HFFc6 (cell line): ENCODE measurements around the gene PAXX. TPM values are rescaled to one million over a fixed set of nuclear protein-coding genes. Genes with fewer than 3 reads are reported as not detected.

ENCODE experiments used
- DNase-seq: peaks from one replicate; pipeline ENCODE4 v3.0.0-alpha.2; 2018
- H3K27ac Mint-ChIP-seq: 2 replicates; pipeline ENCODE4 v1.8.0; 2020; ENCODE audit warnings: mild to moderate bottlenecking, mixed read lengths
- H3K27me3 Mint-ChIP-seq: 2 replicates; pipeline ENCODE4 v1.8.0; 2021; ENCODE audit warnings: mild to moderate bottlenecking, moderate library complexity, mixed read lengths; ENCODE audit not compliant: insufficient read depth
- H3K36me3 Mint-ChIP-seq: 2 replicates; pipeline ENCODE4 v1.8.0; 2021; ENCODE audit warnings: low read depth, mixed read lengths
- H3K4me1 Mint-ChIP-seq: 2 replicates; pipeline ENCODE4 v1.8.0; 2020; ENCODE audit warnings: low read depth, mixed read lengths
- H3K4me3 Mint-ChIP-seq: 2 replicates; pipeline ENCODE4 v1.8.0; 2020; ENCODE audit warnings: mild to moderate bottlenecking, moderate library complexity, mixed read lengths
- H3K9me3 Mint-ChIP-seq: 2 replicates; pipeline ENCODE4 v1.8.0; 2020; ENCODE audit warnings: mild to moderate bottlenecking, mixed read lengths
- total RNA-seq, 6 experiments: library from RNA; stranded (reverse); fragmentation: NEBNext Ultra II Directional; extraction: Animal tissue kit (Norgen Biotek cat#: 25700); gene quantifications; 2 replicates in 1 of 6; 3 replicates in 5 of 6; pipeline ENCODE4 v1.2.3, GENCODE V29; 2021
- TF ChIP-seq, protein P1 (sequence below): fragments of 200-600 bp; sonication (generic); IDR thresholded peaks from 2 replicates; pipeline ENCODE4 v1.5.0; 2021; ENCODE audit warnings: antibody characterized with exemption, mild to moderate bottlenecking

PAXX gene
- total RNA-seq, 6 experiments from 2014 or later: 26.0 to 42.6 (median 29.0) TPM

DNA sequence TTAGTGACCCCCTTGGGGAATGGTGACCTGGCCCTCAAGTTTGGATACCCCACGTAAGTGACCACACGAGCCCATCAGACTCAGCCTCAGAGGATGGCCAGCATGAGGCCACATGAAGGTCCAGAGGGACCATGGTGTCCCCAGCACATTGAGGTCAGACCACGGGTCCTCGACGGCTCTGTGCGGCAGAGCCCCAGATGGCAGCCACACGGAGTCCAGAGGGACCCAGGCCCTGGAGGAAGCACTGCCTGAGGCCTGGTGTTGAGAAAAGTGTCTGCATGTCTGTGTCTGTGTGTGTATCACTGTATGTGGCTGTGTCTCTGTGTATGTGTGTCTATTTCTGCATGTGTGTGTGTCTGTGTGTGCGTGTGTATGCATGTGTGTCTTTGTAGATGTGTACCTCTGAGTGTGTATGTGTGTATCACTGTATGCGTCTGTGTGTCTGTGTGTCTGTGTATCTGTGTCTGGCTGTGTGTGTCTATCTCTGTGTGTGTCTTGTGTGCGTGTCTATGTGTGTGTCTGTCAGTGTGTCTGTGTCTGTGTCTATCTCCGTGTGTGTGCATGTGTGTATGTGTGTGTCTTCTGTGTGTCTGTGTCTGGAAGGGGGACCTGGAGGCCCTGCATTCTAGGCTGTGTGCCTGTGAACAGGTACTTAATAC lies 8.4 kb upstream of the PAXX start:
- Mint-ChIP-seq H3K4me1 (peaks cover 5% of the 10 kb centered on the region; the same call in 1 of the 2 replicates), H3K27ac (no peak overlapping the region), H3K27me3 (peaks cover 13% of the 10 kb centered on the region), H3K9me3 (no peaks in the 10 kb centered on the region), H3K4me3 (no peak overlapping the region), H3K36me3 (no peaks in the 10 kb centered on the region)
- TF ChIP-seq, protein P1, sequence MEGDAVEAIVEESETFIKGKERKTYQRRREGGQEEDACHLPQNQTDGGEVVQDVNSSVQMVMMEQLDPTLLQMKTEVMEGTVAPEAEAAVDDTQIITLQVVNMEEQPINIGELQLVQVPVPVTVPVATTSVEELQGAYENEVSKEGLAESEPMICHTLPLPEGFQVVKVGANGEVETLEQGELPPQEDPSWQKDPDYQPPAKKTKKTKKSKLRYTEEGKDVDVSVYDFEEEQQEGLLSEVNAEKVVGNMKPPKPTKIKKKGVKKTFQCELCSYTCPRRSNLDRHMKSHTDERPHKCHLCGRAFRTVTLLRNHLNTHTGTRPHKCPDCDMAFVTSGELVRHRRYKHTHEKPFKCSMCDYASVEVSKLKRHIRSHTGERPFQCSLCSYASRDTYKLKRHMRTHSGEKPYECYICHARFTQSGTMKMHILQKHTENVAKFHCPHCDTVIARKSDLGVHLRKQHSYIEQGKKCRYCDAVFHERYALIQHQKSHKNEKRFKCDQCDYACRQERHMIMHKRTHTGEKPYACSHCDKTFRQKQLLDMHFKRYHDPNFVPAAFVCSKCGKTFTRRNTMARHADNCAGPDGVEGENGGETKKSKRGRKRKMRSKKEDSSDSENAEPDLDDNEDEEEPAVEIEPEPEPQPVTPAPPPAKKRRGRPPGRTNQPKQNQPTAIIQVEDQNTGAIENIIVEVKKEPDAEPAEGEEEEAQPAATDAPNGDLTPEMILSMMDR: no peak
- DNase-seq: no peak

DNA sequence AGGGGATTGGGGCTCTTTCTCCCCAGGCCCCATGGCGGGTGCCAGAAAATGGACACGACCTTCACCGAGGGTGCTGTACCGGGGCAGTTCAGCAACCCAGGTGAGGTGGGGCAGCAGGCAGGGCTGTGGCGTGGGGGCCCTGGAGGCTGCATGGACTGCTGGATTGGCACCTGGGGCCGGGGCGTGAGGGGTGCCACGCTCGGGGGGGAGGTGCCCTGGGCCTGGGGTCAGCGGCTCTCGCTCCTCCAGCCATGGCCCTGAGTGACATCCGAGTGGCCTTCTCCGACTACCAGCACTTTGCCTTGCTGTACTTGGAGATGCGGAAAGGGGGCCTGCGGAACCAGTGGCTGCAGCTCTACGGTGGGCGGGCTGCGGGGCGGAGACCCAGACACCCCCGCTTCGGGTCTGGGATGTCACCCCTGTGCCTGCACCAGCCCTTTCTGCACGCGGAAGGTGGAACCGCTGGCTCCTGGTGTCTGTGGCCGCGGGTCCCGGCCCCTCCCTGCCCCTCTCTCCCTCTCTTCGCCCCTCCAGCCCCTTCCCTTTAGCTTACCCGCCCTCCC lies 7.7 kb upstream of the PAXX start:
- H3K4me3 Mint-ChIP-seq: no peak overlapping the region
- H3K9me3 Mint-ChIP-seq: no peaks in the 10 kb centered on the region
- H3K27me3 Mint-ChIP-seq: peaks cover 17% of the 10 kb centered on the region
- H3K27ac Mint-ChIP-seq: no peak overlapping the region
- peaks cover 5% of the 10 kb centered on the region; the same call in 1 of the 2 replicates for H3K4me1 Mint-ChIP-seq
- no peaks in the 10 kb centered on the region for H3K36me3 Mint-ChIP-seq
- TF ChIP-seq, protein P1: no peak
- DNase-seq: no peak

DNA sequence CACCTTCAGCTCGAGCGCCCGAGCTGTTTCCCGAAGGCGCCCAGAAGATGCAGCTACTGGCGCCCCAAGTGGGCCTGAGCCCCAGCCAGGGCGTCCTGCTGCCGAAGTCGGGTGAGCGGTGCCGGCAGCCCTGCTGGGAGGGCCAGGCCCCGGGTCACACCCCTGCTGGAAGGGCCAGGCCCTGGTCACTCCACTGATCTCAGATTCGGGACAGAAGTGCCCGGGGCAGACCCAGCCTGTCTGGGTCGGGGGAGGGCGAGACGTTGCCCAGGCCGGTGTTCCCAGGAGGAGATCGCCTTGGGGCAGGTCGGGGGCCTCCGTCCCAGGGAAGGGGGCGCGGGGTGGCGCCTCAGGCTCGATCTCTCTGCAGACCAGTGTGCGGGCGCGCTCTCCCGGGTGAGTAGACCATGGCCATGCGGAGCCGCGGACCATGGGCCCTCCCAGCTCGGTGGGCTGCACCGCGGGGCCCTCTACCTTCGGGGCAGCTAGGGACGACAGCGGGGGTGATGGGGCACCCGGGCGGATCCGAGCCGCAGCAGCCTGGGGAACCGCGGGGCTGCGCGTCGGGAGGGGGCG lies 7.1 kb upstream of the PAXX start:
- peaks cover 5% of the 10 kb centered on the region; the same call in 1 of the 2 replicates for H3K4me1 Mint-ChIP-seq
- H3K4me3 Mint-ChIP-seq: no peak overlapping the region
- H3K27ac Mint-ChIP-seq: no peak overlapping the region
- peaks cover 19% of the 10 kb centered on the region for H3K27me3 Mint-ChIP-seq
- TF ChIP-seq, protein P1: no peak
- no peak for DNase-seq
- H3K9me3 Mint-ChIP-seq: no peaks in the 10 kb centered on the region
- no peaks in the 10 kb centered on the region for H3K36me3 Mint-ChIP-seq

DNA sequence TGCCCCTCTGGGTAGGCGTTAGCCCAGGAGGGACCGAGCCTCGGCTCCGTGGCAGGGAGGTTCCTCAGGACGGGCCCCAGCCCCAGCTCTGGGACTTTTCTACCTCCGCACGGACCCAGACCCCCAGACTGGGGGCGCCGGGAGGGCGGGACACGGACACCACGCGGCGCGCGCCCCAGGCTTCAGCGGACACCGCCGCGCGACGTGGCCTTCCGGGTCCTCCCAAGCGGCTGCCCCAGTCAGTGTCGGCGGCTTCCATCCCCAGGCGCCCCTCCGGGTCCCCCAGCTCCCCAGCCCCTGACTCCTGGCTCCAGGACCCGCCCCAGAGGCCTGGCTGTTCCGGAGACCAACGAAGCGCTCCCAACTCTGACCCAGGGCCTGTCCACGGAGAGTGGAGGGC lies 6.4 kb upstream of the PAXX start:
- Mint-ChIP-seq H3K27me3 (peaks cover 23% of the 10 kb centered on the region), H3K4me3 (no peak overlapping the region), H3K4me1 (peaks cover 5% of the 10 kb centered on the region; the same call in 1 of the 2 replicates), H3K9me3 (peaks cover 4% of the 10 kb centered on the region; the same call in 1 of the 2 replicates), H3K36me3 (peaks cover 4% of the 10 kb centered on the region; the same call in 1 of the 2 replicates), H3K27ac (no peak overlapping the region)
- TF ChIP-seq, protein P1: no peak
- DNase-seq: no peak

DNA sequence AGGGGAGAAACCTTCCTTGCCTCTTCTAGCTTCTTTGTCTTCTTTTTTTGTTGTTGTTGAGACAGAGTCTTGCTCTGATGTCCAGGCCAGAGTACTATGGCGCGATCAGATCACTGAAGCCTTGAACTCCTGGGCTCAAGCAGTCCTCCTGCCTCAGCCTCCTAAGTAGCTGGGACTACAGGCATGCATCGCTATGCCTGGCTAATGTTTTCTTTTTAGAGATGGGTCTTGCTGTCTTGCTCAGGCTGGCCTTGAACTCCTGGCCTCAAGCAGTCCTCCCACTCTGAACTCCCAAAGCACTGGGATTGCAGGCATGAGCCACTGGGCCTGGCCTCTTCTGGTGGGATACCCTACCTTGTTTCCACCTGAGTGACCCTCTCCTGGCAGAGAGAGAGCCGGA lies 3.4 kb upstream of the PAXX start:
- peaks cover 5% of the 10 kb centered on the region; the same call in 1 of the 2 replicates for H3K36me3 Mint-ChIP-seq
- H3K27me3 Mint-ChIP-seq: peaks cover 22% of the 10 kb centered on the region
- TF ChIP-seq, protein P1: no peak
- DNase-seq: no peak
- H3K27ac Mint-ChIP-seq: no peak overlapping the region
- no peaks in the 10 kb centered on the region; the same call in 1 of the 2 replicates for H3K4me1 Mint-ChIP-seq
- no peak overlapping the region for H3K4me3 Mint-ChIP-seq
- H3K9me3 Mint-ChIP-seq: peaks cover 4% of the 10 kb centered on the region; the same call in 1 of the 2 replicates
